HCT116 (cell line): ENCODE results near the gene BICD1. TPM values are rescaled to one million over a fixed set of nuclear protein-coding genes. Genes with fewer than 3 reads are reported as not detected.

Experiments
- ATAC-seq: fragments of 200-7000 bp; cut with Tn5 transposase; 2 replicates; pipeline ENCODE4 v1.9.1; 2020; ENCODE audit warnings: mild to moderate bottlenecking, moderate library complexity
- BruUV-seq: library from RNA; stranded (reverse); fragments of 400-500 nt; replicated peaks from 2 replicates; lab custom pipeline; 2021; lab: Mats Ljungman, UMichigan
- CTCF ChIA-PET: fragments of 300-600 bp; sonication (Branson Sonifier 250); formaldehyde crosslinking; loops from one replicate; lab custom pipeline; 2021; ENCODE audit warnings: antibody characterized with exemption; lab: Charles Lee
- POLR2A ChIA-PET: fragments of 300-600, 350-600 bp; sonication (Branson Sonifier 250); formaldehyde crosslinking; loops from one replicate; lab custom pipeline; 2021; ENCODE audit warnings: antibody characterized with exemption; lab: Charles Lee
- RAD21 ChIA-PET, 2 experiments: fragments of 300-600 bp; sonication (Branson Sonifier 250); formaldehyde crosslinking; loops; one replicate each; lab custom pipeline; 2023; ENCODE audit warnings: low total read pairs in 2 of 2; ENCODE audit not compliant: uncharacterized antibody in 2 of 2, unreplicated experiment in 2 of 2, low non-redundant PET in 1 of 2; lab: Charles Lee
- DNase-seq: peaks from one replicate; pipeline ENCODE4 v3.0.0-alpha.2; 2010; ENCODE audit warnings: low read depth, low spot score
- H2AFZ ChIP-seq: fragments of 200-600 bp; shearing (Covaris generic), sonication (generic); 2 replicates; pipeline ENCODE4 v1.6.1; 2017; ENCODE audit warnings: low read depth, mixed run types, mixed read lengths, antibody characterized with exemption, low read length; ENCODE audit not compliant: poor library complexity, severe bottlenecking
- H3K27ac ChIP-seq: 2 replicates; pipeline ENCODE4 v1.5.1; 2012; ENCODE audit warnings: low read depth, low read length
- H3K27me3 ChIP-seq: fragments of 200-600 bp; sonication (generic); 2 replicates; pipeline ENCODE4 v1.6.1; 2016; ENCODE audit warnings: mixed run types, low read length, mixed read lengths; ENCODE audit not compliant: insufficient read depth
- H3K36me3 ChIP-seq, 2 experiments: fragments of 200-500 bp in 1 of 2; fragments of 200-600 bp in 1 of 2; sonication (Bioruptor generic) in 1 of 2; sonication (generic) in 1 of 2; 2 replicates each; pipeline versions ENCODE4 v1.5.1 to v1.6.1; 2014 to 2016; ENCODE audit warnings: low read length in 2 of 2, inconsistent platforms in 1 of 2, mixed read lengths in 1 of 2, mixed run types in 1 of 2; ENCODE audit not compliant: insufficient read depth in 2 of 2, control insufficient read depth in 1 of 2
- H3K4me1 ChIP-seq, 2 experiments: fragments of 200-600 bp in 1 of 2; sonication (generic) in 1 of 2; 2 replicates each; pipeline versions ENCODE4 v1.5.1 to v1.6.1; 2012 to 2017; ENCODE audit warnings: low read length in 2 of 2, inconsistent platforms in 1 of 2, mild to moderate bottlenecking in 1 of 2, mixed read lengths in 1 of 2, mixed run types in 1 of 2, moderate library complexity in 1 of 2; ENCODE audit not compliant: insufficient read depth in 2 of 2, control insufficient read depth in 1 of 2
- H3K4me2 ChIP-seq: fragments of 200-600 bp; sonication (generic); 2 replicates; pipeline ENCODE4 v1.6.1; 2017; ENCODE audit warnings: mixed run types, low read length, mixed read lengths
- H3K4me3 ChIP-seq, 2 experiments: fragments of 200-600 bp in 1 of 2; sonication (generic) in 1 of 2; replicated peaks in 1 of 2; 2 replicates each; pipeline ENCODE4 v1.5.1; 2011 to 2016; ENCODE audit warnings: low read length in 2 of 2, control low read depth in 1 of 2, low read depth in 1 of 2, mild to moderate bottlenecking in 1 of 2, mixed read lengths in 1 of 2, mixed run types in 1 of 2
- H3K79me2 ChIP-seq: fragments of 200-600 bp; sonication (generic); 2 replicates; pipeline ENCODE4 v1.6.1; 2017; ENCODE audit warnings: mild to moderate bottlenecking, mixed run types, low read length, moderate library complexity, mixed read lengths; ENCODE audit not compliant: insufficient read depth
- H3K9ac ChIP-seq: fragments of 200-600 bp; sonication (generic); 2 replicates; pipeline ENCODE4 v1.6.1; 2016; ENCODE audit warnings: low read length, mixed read lengths
- H3K9me2 ChIP-seq: fragments of 200-600 bp; sonication (generic), shearing (Covaris generic); 2 replicates; pipeline ENCODE4 v1.6.1; 2017; ENCODE audit warnings: mixed run types, mild to moderate bottlenecking, moderate library complexity; ENCODE audit not compliant: insufficient read depth
- H3K9me3 ChIP-seq, 2 experiments: fragments of 200-500 bp in 1 of 2; fragments of 200-600 bp in 1 of 2; sonication (Bioruptor generic) in 1 of 2; sonication (generic) in 1 of 2; 2 replicates each; pipeline ENCODE4 v1.6.1; 2014 to 2017; ENCODE audit warnings: low read length in 2 of 2, mixed read lengths in 2 of 2, inconsistent platforms in 1 of 2, low read depth in 1 of 2, mild to moderate bottlenecking in 1 of 2, mixed run types in 1 of 2, moderate library complexity in 1 of 2; ENCODE audit not compliant: control insufficient read depth in 1 of 2, insufficient read depth in 1 of 2
- H4K20me1 ChIP-seq: fragments of 200-600 bp; sonication (generic), shearing (Covaris generic); 2 replicates; pipeline ENCODE4 v1.6.1; 2017; ENCODE audit warnings: mixed run types, mild to moderate bottlenecking, moderate library complexity; ENCODE audit not compliant: insufficient read depth
- CBX3 ChIP-seq: IDR thresholded peaks from 2 replicates; pipeline ENCODE4 v1.6.1; 2012; ENCODE audit warnings: low read depth
- CTCF ChIP-seq, 3 experiments: fragments of 200-600 bp in 1 of 3; sonication (generic) in 1 of 3; IDR thresholded peaks in 2 of 3; conservative IDR thresholded peaks in 1 of 3; 2 replicates each; pipeline ENCODE4 v1.5.1; 2012 to 2017; ENCODE audit warnings: low read depth in 2 of 3, low read length in 2 of 3, antibody characterized with exemption in 1 of 3, borderline replicate concordance in 1 of 3, control low read depth in 1 of 3, mild to moderate bottlenecking in 1 of 3, mixed read lengths in 1 of 3, mixed run types in 1 of 3, moderate library complexity in 1 of 3; ENCODE audit not compliant: insufficient read depth in 1 of 3
- ELF1 ChIP-seq: IDR thresholded peaks from 2 replicates; pipeline ENCODE4 v1.6.1; 2012; ENCODE audit warnings: low read depth, borderline replicate concordance
- EZH2 ChIP-seq: fragments of 200-600 bp; sonication (generic); IDR thresholded peaks from 2 replicates; pipeline ENCODE4 v1.6.1; 2017; ENCODE audit warnings: antibody characterized with exemption, mixed run types
- EZH2phosphoT487 ChIP-seq: fragments of 200-600 bp; IDR thresholded peaks from 2 replicates; pipeline ENCODE4 v1.6.1; 2018; ENCODE audit warnings: antibody characterized with exemption, borderline replicate concordance
- RAD21 ChIP-seq: IDR thresholded peaks from 2 replicates; pipeline ENCODE4 v1.6.1; 2012; ENCODE audit warnings: low read depth, mild to moderate bottlenecking
- SIN3A ChIP-seq: IDR thresholded peaks from 2 replicates; pipeline ENCODE4 v1.6.1; 2012; ENCODE audit warnings: low read depth
- SP1 ChIP-seq: IDR thresholded peaks from 2 replicates; pipeline ENCODE4 v1.6.1; 2012; ENCODE audit warnings: low read depth
- SRF ChIP-seq: IDR thresholded peaks from 2 replicates; pipeline ENCODE4 v1.6.1; 2012; ENCODE audit warnings: low read depth
- TCF7L2 ChIP-seq: IDR thresholded peaks from 2 replicates; pipeline ENCODE4 v1.7.0; 2011; ENCODE audit warnings: borderline replicate concordance, inconsistent platforms; ENCODE audit not compliant: insufficient read depth, insufficient read length; ENCODE audit errors: extremely low read depth
- YY1 ChIP-seq: IDR thresholded peaks from 2 replicates; pipeline ENCODE4 v1.6.1; 2011; ENCODE audit warnings: low read length, low read depth, moderate library complexity, mild to moderate bottlenecking; ENCODE audit not compliant: insufficient replicate concordance; ENCODE audit errors: extremely low read depth
- ZFX ChIP-seq: fragments of 450-650 bp; IDR thresholded peaks from 2 replicates; pipeline ENCODE4 v1.6.1; 2017
- intact Hi-C: fragments of 100-400 bp; cut with micrococcal nuclease; formaldehyde crosslinking; loops from 2 replicates; pipeline ENCODE4 v1.10.0; 2022
- total RNA-seq: library from RNA; stranded (reverse); gene quantifications from one replicate; pipeline ENCODE4 v1.2.1, GENCODE V29; 2021; ENCODE audit not compliant: unreplicated experiment

Gene BICD1
- total RNA-seq, 1 experiment from 2014 or later, result 32.5 TPM

- H3K9ac ChIP-seq, result no peak overlapping the region
- H4K20me1 ChIP-seq, result no peaks in the 10 kb centered on the region
- no peaks in the 10 kb centered on the region for H3K4me1 ChIP-seq
- no peaks in the 10 kb centered on the region for H3K9me2 ChIP-seq
- intact Hi-C loops, result loop anchor here (5.0 to 10.0 kb wide), 2 partner anchors 381 to 409 kb away; partner anchors contain the start of gene ETFBKMT
- H3K79me2 ChIP-seq, result no peaks in the 10 kb centered on the region
- no peak overlapping the region for H3K4me3 ChIP-seq
- no peak for DNase-seq
- H2AFZ ChIP-seq, result no peak overlapping the region
- H3K36me3 ChIP-seq, result no peaks in the 10 kb centered on the region
- no peaks in the 10 kb centered on the region for H3K9me3 ChIP-seq
- H3K4me2 ChIP-seq, result no peak overlapping the region
- BruUV-seq, result no TSS peak
- RAD21 ChIA-PET, result no interaction called here
- H3K27me3 ChIP-seq, result no peaks in the 10 kb centered on the region
- TF ChIP-seq CTCF (IDR thresholded peaks at IDR 0.05 in 2 of 3, conservative IDR thresholded peaks at IDR 0.05 in 1 of 3; ENCODE audit: borderline replicate concordance in 1 of 3, insufficient read depth in 1 of 3, low read depth in 2 of 3, low read length in 2 of 3) (no peak), YY1 (no peak), SRF (no peak), EZH2 (no peak), EZH2phosphoT487 (no peak), ELF1 (no peak), CBX3 (no peak), TCF7L2 (no peak), SP1 (no peak), RAD21 (no peak), SIN3A (no peak), ZFX (no peak)
- TF ChIP-seq, all 23 proteins: peak for 0
- H3K27ac ChIP-seq, result no peak overlapping the region
- ChIA-PET POLR2A (no interaction called here), CTCF (interaction anchor here (1.5 kb wide), 1 partner anchor 248 kb away, joined by 5 read pairs; no protein-coding TSS in a partner anchor)
- ATAC-seq, result no peak
These were observed 42.9 kb upstream of the BICD1 start for GRCh38 chr12:32063796-32064195.
